ENCODE measurements around the gene GRIA3.

GRIA3 gene

DNA sequence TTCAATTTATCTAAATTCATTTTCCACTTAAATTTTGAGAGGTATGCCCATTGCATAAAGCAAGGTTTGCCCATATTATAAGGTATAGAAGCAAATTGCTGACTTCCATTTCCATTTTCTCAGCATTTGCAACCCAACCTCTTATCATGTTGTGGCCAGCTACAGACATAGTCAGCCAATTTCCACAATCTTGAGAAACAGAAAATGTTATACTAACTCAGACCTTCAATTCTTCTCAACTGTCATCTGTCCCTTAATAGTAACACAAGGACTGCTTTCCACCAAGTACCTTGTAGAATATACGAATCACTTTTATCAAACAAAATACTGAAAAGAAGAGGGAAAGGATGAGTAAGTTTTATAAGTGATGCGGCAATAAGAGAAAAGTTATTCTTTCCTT is 11.2 kb upstream of the GRIA3 start:
- Histone ChIP-seq H3K9ac (ENCODE audit: low read length) (no peak overlapping the region), H3K9me3 (ENCODE audit: low read length) (no peaks in the 10 kb centered on the region), H3K27ac (ENCODE audit: low read depth, low read length, poor library complexity, severe bottlenecking) (no peak overlapping the region), H4K20me1 (ENCODE audit: insufficient read depth, low read length) (no peaks in the 10 kb centered on the region), H3K9me2 (ENCODE audit: low read depth, low read length) (no peaks in the 10 kb centered on the region), H2AFZ (ENCODE audit: low read length) (no peak overlapping the region), H3K36me3 (ENCODE audit: insufficient read depth, low read length) (no peaks in the 10 kb centered on the region), H3K4me1 (ENCODE audit: insufficient read depth, low read length, severe bottlenecking) (no peaks in the 10 kb centered on the region), H3K4me3 (ENCODE audit: low read depth, low read length, poor library complexity, severe bottlenecking) (no peak overlapping the region), H3K27me3 (ENCODE audit: insufficient read depth, low read length) (no peaks in the 10 kb centered on the region), H3K4me2 (ENCODE audit: low read length) (no peak overlapping the region), H3F3A (ENCODE audit: insufficient read depth, low read length) (no peaks in the 10 kb centered on the region), H3K79me2 (ENCODE audit: insufficient read depth, low read length) (no peaks in the 10 kb centered on the region)
- TF ChIP-seq EZH2 (IDR thresholded peaks at IDR 0.05; ENCODE audit: borderline replicate concordance, low read length) = no peak
- no peak for TF ChIP-seq CTCF (IDR thresholded peaks at IDR 0.05; ENCODE audit: low read length)

GRCh38 chrX:123173833-123174232 is 10.2 kb upstream of the GRIA3 start:
- TF ChIP-seq CTCF (IDR thresholded peaks at IDR 0.05; ENCODE audit: low read length) = peak; percentile 34
- TF ChIP-seq EZH2 (IDR thresholded peaks at IDR 0.05; ENCODE audit: borderline replicate concordance, low read length) = no peak
- no peaks in the 10 kb centered on the region for H4K20me1 ChIP-seq (ENCODE audit: insufficient read depth, low read length)
- H3K27ac ChIP-seq (ENCODE audit: low read depth, low read length, poor library complexity, severe bottlenecking) = no peak overlapping the region
- H3K9me3 ChIP-seq (ENCODE audit: low read length) = no peaks in the 10 kb centered on the region
- H3K79me2 ChIP-seq (ENCODE audit: insufficient read depth, low read length) = no peaks in the 10 kb centered on the region
- H3K4me3 ChIP-seq (ENCODE audit: low read depth, low read length, poor library complexity, severe bottlenecking) = no peak overlapping the region
- H3K27me3 ChIP-seq (ENCODE audit: insufficient read depth, low read length) = no peaks in the 10 kb centered on the region
- H3K4me1 ChIP-seq (ENCODE audit: insufficient read depth, low read length, severe bottlenecking) = no peaks in the 10 kb centered on the region
- H3K36me3 ChIP-seq (ENCODE audit: insufficient read depth, low read length) = no peaks in the 10 kb centered on the region
- no peak overlapping the region for H2AFZ ChIP-seq (ENCODE audit: low read length)
- no peak overlapping the region for H3K4me2 ChIP-seq (ENCODE audit: low read length)
- no peaks in the 10 kb centered on the region for H3K9me2 ChIP-seq (ENCODE audit: low read depth, low read length)
- no peaks in the 10 kb centered on the region for H3F3A ChIP-seq (ENCODE audit: insufficient read depth, low read length)
- H3K9ac ChIP-seq (ENCODE audit: low read length) = no peak overlapping the region

GRCh38 chrX:123175366-123176122 is 8.5 kb upstream of the GRIA3 start:
- no peak overlapping the region for H3K9ac ChIP-seq (ENCODE audit: low read length)
- TF ChIP-seq EZH2 (IDR thresholded peaks at IDR 0.05; ENCODE audit: borderline replicate concordance, low read length) (no peak), CTCF (IDR thresholded peaks at IDR 0.05; ENCODE audit: low read length) (no peak)

More at GRCh38 chrX:123175366-123176122, 8.5 kb upstream of the GRIA3 start:
- Histone ChIP-seq H3K4me3 (ENCODE audit: low read depth, low read length, poor library complexity, severe bottlenecking) (no peak overlapping the region), H3F3A (ENCODE audit: insufficient read depth, low read length) (no peaks in the 10 kb centered on the region), H3K4me2 (ENCODE audit: low read length) (no peak overlapping the region), H4K20me1 (ENCODE audit: insufficient read depth, low read length) (no peaks in the 10 kb centered on the region), H3K4me1 (ENCODE audit: insufficient read depth, low read length, severe bottlenecking) (no peaks in the 10 kb centered on the region), H3K9me2 (ENCODE audit: low read depth, low read length) (no peaks in the 10 kb centered on the region), H3K27me3 (ENCODE audit: insufficient read depth, low read length) (no peaks in the 10 kb centered on the region), H3K27ac (ENCODE audit: low read depth, low read length, poor library complexity, severe bottlenecking) (no peak overlapping the region), H3K9me3 (ENCODE audit: low read length) (no peaks in the 10 kb centered on the region), H3K36me3 (ENCODE audit: insufficient read depth, low read length) (no peaks in the 10 kb centered on the region), H3K79me2 (ENCODE audit: insufficient read depth, low read length) (no peaks in the 10 kb centered on the region), H2AFZ (ENCODE audit: low read length) (no peak overlapping the region)
